Spinal cord (tissue), 10 donors: ENCODE results near the gene SH3BGRL. TPM values are rescaled to one million over a fixed set of nuclear protein-coding genes. Genes with fewer than 3 reads are reported as not detected.
"Not testable (repeated sequence)": the region's sequence is repeated elsewhere in the genome, so short reads cannot be mapped to it uniquely, and the experiment has no call there.

Experiments
- DNase-seq, 6 donors: peaks; one replicate each; pipeline versions ENCODE4 v3.0.0 to v3.0.0-alpha.2; 2013 to 2015; ENCODE audit warnings: low spot score in 6 of 6, low read depth in 4 of 6
- H3K27ac ChIP-seq: one replicate; pipeline ENCODE4 v1.5.1; 2013; ENCODE audit warnings: low read depth, low read length, control low read depth
- H3K27me3 ChIP-seq: one replicate; pipeline ENCODE4 v1.6.1; 2013; ENCODE audit warnings: low read length; ENCODE audit not compliant: control insufficient read depth, insufficient read depth
- H3K36me3 ChIP-seq: one replicate; pipeline ENCODE4 v1.6.1; 2013; ENCODE audit warnings: low read length; ENCODE audit not compliant: control insufficient read depth, insufficient read depth
- H3K4me1 ChIP-seq: one replicate; pipeline ENCODE4 v1.6.1; 2013; ENCODE audit warnings: low read length; ENCODE audit not compliant: control insufficient read depth, insufficient read depth
- H3K4me3 ChIP-seq: one replicate; pipeline ENCODE4 v1.5.1; 2013; ENCODE audit warnings: low read depth, low read length, control low read depth
- H3K9me3 ChIP-seq: one replicate; pipeline ENCODE4 v1.6.1; 2013; ENCODE audit warnings: low read length; ENCODE audit not compliant: control insufficient read depth, insufficient read depth
- WGBS: methylation state at CpG from one replicate; pipeline ENCODE4 v1.1.5; 2013; ENCODE audit warnings: missing lambda C conversion rate; ENCODE audit not compliant: insufficient coverage; 5-methylcytosine and 5-hydroxymethylcytosine counted together
- polyA plus RNA-seq, 2 donors: library from polyadenylated mRNA; unstranded; fragments of 120-200 nt; gene quantifications; one replicate each; pipeline ENCODE4 v1.2.1, GENCODE V29; 2013; ENCODE audit not compliant: insufficient read length in 2 of 2
- total RNA-seq, 2 donors: library from RNA; depleted of rRNA in 1 of 2; stranded (reverse); fragments of 120-200 nt in 1 of 2; fragments of >200 nt in 1 of 2; gene quantifications; one replicate each; pipeline versions ENCODE4 v1.2.3 to v1.2.4, GENCODE V29; 2013 to 2014
- donor health status: healthy.

SH3BGRL gene
- total and polyA plus RNA-seq, 4 donors: 119 to 178 (median 137) TPM

DNA sequence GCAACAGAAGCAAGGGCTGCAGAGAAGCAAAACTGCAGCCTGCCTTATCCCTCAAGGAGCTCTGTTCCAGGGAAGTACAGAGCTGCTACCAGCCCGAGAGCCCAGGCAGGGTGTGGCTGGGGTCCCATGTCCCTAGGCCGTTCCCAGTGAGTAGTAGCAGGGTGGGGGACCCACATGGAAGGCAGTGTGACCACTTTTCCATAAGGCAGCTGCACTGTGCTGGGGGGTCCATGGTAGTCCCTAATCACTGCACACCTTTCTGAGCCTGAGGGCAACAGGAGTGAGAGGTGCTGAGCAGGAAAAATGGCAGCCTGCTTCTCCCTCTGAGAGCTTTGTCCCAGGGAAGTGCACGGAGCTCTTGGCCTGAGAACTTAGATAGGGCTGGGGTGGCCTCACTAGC lies 135.9 kb downstream of the SH3BGRL start:
- H3K4me1 ChIP-seq: no peaks in the 10 kb centered on the region
- H3K36me3 ChIP-seq: no peaks in the 10 kb centered on the region
- H3K27ac ChIP-seq: no peak overlapping the region
- H3K4me3 ChIP-seq: no peak overlapping the region
- no peaks in the 10 kb centered on the region for H3K9me3 ChIP-seq
- H3K27me3 ChIP-seq: no peaks in the 10 kb centered on the region
- 80% methylated on average over 3 of the region's 3 CpGs for WGBS
- DNase-seq: no peak

DNA sequence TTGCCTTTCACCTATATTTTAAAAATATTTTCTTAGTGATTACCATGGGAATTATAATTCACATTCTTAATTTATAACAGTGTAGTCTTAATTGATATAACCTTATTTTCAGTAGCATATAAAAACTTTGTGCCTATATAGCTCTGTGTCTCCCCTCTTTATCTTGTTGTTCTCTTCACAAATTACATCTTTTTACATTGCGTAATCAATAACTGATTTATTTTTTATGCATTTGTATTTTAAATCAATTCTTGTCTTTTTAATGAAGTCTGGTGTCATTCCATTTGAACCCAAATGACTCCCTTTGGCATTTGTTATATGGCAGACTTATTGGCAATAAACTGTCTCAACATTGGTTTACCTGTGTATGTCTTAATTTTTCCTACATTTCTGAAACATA lies 137.0 kb downstream of the SH3BGRL start:
- Histone ChIP-seq H3K36me3 (no peaks in the 10 kb centered on the region), H3K27ac (no peak overlapping the region), H3K4me3 (no peak overlapping the region), H3K4me1 (no peaks in the 10 kb centered on the region), H3K9me3 (no peaks in the 10 kb centered on the region), H3K27me3 (no peaks in the 10 kb centered on the region)
- DNase-seq: no peak
- no CpG with 5 or more reads among the region's 1 CpG for WGBS

DNA sequence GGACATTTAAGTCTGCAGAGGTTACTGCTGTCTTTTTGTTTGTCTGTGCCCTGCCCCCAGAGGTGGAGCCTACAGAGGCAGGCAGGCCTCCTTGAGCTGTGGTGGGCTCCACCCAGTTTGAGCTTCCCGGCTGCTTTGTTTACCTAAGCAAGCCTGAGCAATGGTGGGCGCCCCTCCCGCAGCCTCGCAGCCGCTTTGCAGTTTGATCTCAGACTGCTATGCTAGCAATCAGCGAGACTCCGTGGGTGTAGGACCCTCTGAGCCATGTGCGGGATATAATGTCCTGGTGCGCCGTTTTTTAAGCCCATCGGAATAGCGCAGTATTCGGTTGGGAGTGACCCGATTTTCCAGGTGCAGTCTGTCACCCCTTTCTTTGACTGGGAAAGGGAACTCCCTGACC lies 143.4 kb downstream of the SH3BGRL start:
- DNase-seq, H3K4me3 ChIP-seq, H3K27me3 ChIP-seq, H3K4me1 ChIP-seq, H3K9me3 ChIP-seq, H3K36me3 ChIP-seq, H3K27ac ChIP-seq: not testable (repeated sequence)
- 90% methylated on average over 14 of the region's 14 CpGs for WGBS

Other genes starting within 250 kb of the SH3BGRL start
- 1 to 10 TPM; 4.1 to 6.0 TPM for gene HMGN5, start 189 bp upstream of the SH3BGRL start, total RNA-seq
- gene HMGN5, start 189 bp upstream of the SH3BGRL start, polyA plus RNA-seq: 10 to 100 TPM; 26.7 to 34.8 TPM